Superior temporal gyrus (tissue), 1 donor: ENCODE data around the gene GABRR1.
"Not testable (repeated sequence)": the region's sequence is repeated elsewhere in the genome, so short reads cannot be mapped to it uniquely, and the experiment has no call there.

ENCODE experiments used
- DNase-seq: peaks from one replicate; pipeline ENCODE4 v3.0.0-alpha.2; 2016; ENCODE audit errors: extremely low spot score

GABRR1 gene

GRCh38 chr6:89217299-89217910 is at the start of gene GABRR1:
Gene GABRR1, minus strand, starts transcription at chr6:89217358. Its CDS starts 36 bp downstream, at chr6:89217322.
- no peak for DNase-seq

GRCh38 chr6:89264296-89264695 is 47.1 kb upstream of the GABRR1 start:
- DNase-seq = no peak

- no peak for DNase-seq
Measured at GRCh38 chr6:89260832-89261231, 43.7 kb upstream of the GABRR1 start.

GRCh38 chr6:89260310-89260709 is 43.2 kb upstream of the GABRR1 start:
- DNase-seq = no peak

- no peak for DNase-seq
Measured at GRCh38 chr6:89258912-89259311, 41.8 kb upstream of the GABRR1 start.

- no peak for DNase-seq
Measured at GRCh38 chr6:89257781-89258180, 40.6 kb upstream of the GABRR1 start.

GRCh38 chr6:89257346-89257745 is 40.2 kb upstream of the GABRR1 start:
- DNase-seq = no peak

GRCh38 chr6:89255417-89255816 is 38.3 kb upstream of the GABRR1 start:
- no peak for DNase-seq

GRCh38 chr6:89254569-89254968 is 37.4 kb upstream of the GABRR1 start:
- DNase-seq = no peak

- no peak for DNase-seq
Measured at GRCh38 chr6:89252907-89253306, 35.7 kb upstream of the GABRR1 start.

- DNase-seq = no peak
Measured at GRCh38 chr6:89251976-89252375, 34.8 kb upstream of the GABRR1 start.

GRCh38 chr6:89251170-89251569 is 34.0 kb upstream of the GABRR1 start:
- DNase-seq = no peak

GRCh38 chr6:89250239-89250638 is 33.1 kb upstream of the GABRR1 start:
- no peak for DNase-seq

- no peak for DNase-seq
Measured at GRCh38 chr6:89244241-89244985, 27.3 kb upstream of the GABRR1 start.

GRCh38 chr6:89243331-89243629 is 26.1 kb upstream of the GABRR1 start:
- DNase-seq = no peak

GRCh38 chr6:89242574-89243330 is 25.6 kb upstream of the GABRR1 start:
- peak; percentile 61 for DNase-seq

GRCh38 chr6:89239338-89239737 is 22.2 kb upstream of the GABRR1 start:
- DNase-seq = no peak

- DNase-seq = no peak
Measured at GRCh38 chr6:89237158-89237557, 20.0 kb upstream of the GABRR1 start.

GRCh38 chr6:89233605-89234004 is 16.4 kb upstream of the GABRR1 start:
- DNase-seq = not testable (repeated sequence)

GRCh38 chr6:89222712-89223039 is 5.5 kb upstream of the GABRR1 start:
- DNase-seq = no peak

GRCh38 chr6:89221971-89222711 is 5.0 kb upstream of the GABRR1 start:
- DNase-seq = no peak

- DNase-seq = no peak
Measured at GRCh38 chr6:89221129-89221528, 4.0 kb upstream of the GABRR1 start.
